ENCODE measurements around the gene IPP. TPM values are rescaled to one million over a fixed set of nuclear protein-coding genes. Genes with fewer than 3 reads are reported as not detected.
A peak's percentile ranks its signal among the peaks of the same experiment; 100 is the strongest.
"Not testable (repeated sequence)": the region's sequence is repeated elsewhere in the genome, so short reads cannot be mapped to it uniquely, and the experiment has no call there.

The IPP gene
- total and polyA plus RNA-seq, 10 donors = 0.96 to 13.4 (median 9.9) TPM

GRCh38 chr1:45694823-45695222, 55.6 kb downstream of the IPP start:
- H3K4me3 ChIP-seq = no peak overlapping the region
- H3K27me3 ChIP-seq (replicated peaks in 1 of 7) = no peaks in the 10 kb centered on the region
- 90 to 97% (median 95%) methylated on average over 7 of the region's 7 CpGs for WGBS, 5 donors
- H3K4me1 ChIP-seq = peaks cover 0 to 20% (median 6%) of the 10 kb centered on the region in 6 donors
- DNase-seq = no peak
- H3K36me3 ChIP-seq = peaks cover 0 to 84% (median 55%) of the 10 kb centered on the region in 6 donors
- no peak for TF ChIP-seq CTCF (IDR thresholded peaks at IDR 0.05 in 8 of 11, conservative IDR thresholded peaks at IDR 0.05 in 3 of 11)
- TF ChIP-seq POLR2A (IDR thresholded peaks at IDR 0.05) = no peak
- no peak for TF ChIP-seq POLR2AphosphoS5 (IDR thresholded peaks at IDR 0.05)
- intact Hi-C loops (cut with DNase I; ENCODE audit: low total_unique reads) = no loop called here
- H3K27ac ChIP-seq = no peak overlapping the region
- H3K9me3 ChIP-seq = no peaks in the 10 kb centered on the region

GRCh38 chr1:45693811-45694210, 56.6 kb downstream of the IPP start:
- 83 to 95% (median 88%) methylated on average over 8 of the region's 8 CpGs for WGBS, 5 donors
- not testable (repeated sequence) for H3K4me3 ChIP-seq

GRCh38 chr1:45687754-45688740, 62.4 kb downstream of the IPP start, which contains the start of gene TMEM69:
TSS of gene TMEM69 (plus strand) at chr1:45688181. CDS start at chr1:45691069, 2,888 bp downstream.
- H3K27ac ChIP-seq = peak within 1 kb of the TSS; percentile 93 to 100 (median 98)
- DNase-seq = peak; percentile 85
- H3K4me3 ChIP-seq = peak within 1 kb of the TSS; percentile 45 to 97 (median 94)
- H3K9me3 ChIP-seq = no peaks in the 10 kb centered on the region
- TF ChIP-seq POLR2A (IDR thresholded peaks at IDR 0.05) (peak in 1 of 3 donors; percentile 13), CTCF (IDR thresholded peaks at IDR 0.05 in 8 of 11, conservative IDR thresholded peaks at IDR 0.05 in 3 of 11) (peak in 4 of 11 experiments; percentile 16 to 24 (median 20)), POLR2AphosphoS5 (IDR thresholded peaks at IDR 0.05) (peak in 2 of 3 donors; percentile 76 to 85)
- H3K4me1 ChIP-seq = peaks cover 31 to 69% (median 47%) of the 10 kb centered on the region in 6 donors
- intact Hi-C loops (cut with DNase I; ENCODE audit: low total_unique reads) = loop anchor here (2.0 kb wide), 1 partner anchor 63 kb away; the partner anchor contains the start of gene IPP
- 1 to 2% (median 1%) methylated on average over 24 of the region's 24 CpGs for WGBS, 5 donors
- peaks cover 0 to 28% (median 16%) of the 10 kb centered on the region in 6 donors for H3K36me3 ChIP-seq
- no peaks in the 10 kb centered on the region for H3K27me3 ChIP-seq (replicated peaks in 1 of 7)

More at GRCh38 chr1:45693811-45694210, 56.6 kb downstream of the IPP start:
- Histone ChIP-seq H3K4me1 (peaks cover 8 to 30% (median 16%) of the 10 kb centered on the region in 6 donors), H3K36me3 (peaks cover 0 to 80% (median 55%) of the 10 kb centered on the region in 6 donors)
- H3K27me3 ChIP-seq (replicated peaks in 1 of 7); intact Hi-C loops (cut with DNase I; ENCODE audit: low total_unique reads); H3K27ac ChIP-seq; DNase-seq; H3K9me3 ChIP-seq: not testable (repeated sequence)

GRCh38 chr1:45687014-45687753, 63.3 kb downstream of the IPP start:
- Histone ChIP-seq H3K9me3 (no peaks in the 10 kb centered on the region), H3K4me3 (peak overlapping the region; percentile 79 to 97 (median 94)), H3K4me1 (peaks cover 40 to 74% (median 55%) of the 10 kb centered on the region in 6 donors), H3K36me3 (peaks cover 0 to 20% (median 8%) of the 10 kb centered on the region in 6 donors), H3K27me3 (replicated peaks in 1 of 7) (no peaks in the 10 kb centered on the region), H3K27ac (peak overlapping the region; percentile 93 to 100 (median 98))
- peak; percentile 71 to 96 (median 88) for TF ChIP-seq POLR2A (IDR thresholded peaks at IDR 0.05)
- peak in 4 of 11 experiments; percentile 7 to 17 (median 9) for TF ChIP-seq CTCF (IDR thresholded peaks at IDR 0.05 in 8 of 11, conservative IDR thresholded peaks at IDR 0.05 in 3 of 11)
- TF ChIP-seq POLR2AphosphoS5 (IDR thresholded peaks at IDR 0.05) = peak; percentile 87 to 99 (median 90)
- WGBS, 5 donors = 0 to 1% (median 0%) methylated on average over 34 to 44 of the region's 44 CpGs
- intact Hi-C loops (cut with DNase I; ENCODE audit: low total_unique reads) = no loop called here
- peak; percentile 99 for DNase-seq
